T-helper 2 cell treated with Interferon-gamma antibody and Interleukin-4, amounts not matched to agents 5 μg/mL and 100 μg/mL, for 36 hours (primary cell): ENCODE measurements around the gene CCDC74A.
"Not testable (repeated sequence)": the region's sequence is repeated elsewhere in the genome, so short reads cannot be mapped to it uniquely, and the experiment has no call there.

ENCODE experiments used
- DNase-seq: peaks from one replicate; pipeline ENCODE4 v3.0.0; 2021; ENCODE audit warnings: low spot score
- H3K27ac Mint-ChIP-seq: one replicate; pipeline ENCODE4 v1.8.0; 2021; ENCODE audit warnings: mild to moderate bottlenecking, mixed read lengths
- H3K27me3 Mint-ChIP-seq: one replicate; pipeline ENCODE4 v1.8.0; 2021; ENCODE audit warnings: low read depth, mixed read lengths
- H3K36me3 Mint-ChIP-seq: one replicate; pipeline ENCODE4 v1.8.0; 2021; ENCODE audit warnings: low read depth, mixed read lengths
- H3K4me1 Mint-ChIP-seq: one replicate; pipeline ENCODE4 v1.8.0; 2021; ENCODE audit warnings: low read depth, mixed read lengths
- H3K4me3 Mint-ChIP-seq: one replicate; pipeline ENCODE4 v1.8.0; 2022; ENCODE audit warnings: mild to moderate bottlenecking, moderate library complexity, mixed read lengths
- H3K9me3 Mint-ChIP-seq: one replicate; pipeline ENCODE4 v1.8.0; 2021; ENCODE audit warnings: mixed read lengths

The CCDC74A gene

DNA sequence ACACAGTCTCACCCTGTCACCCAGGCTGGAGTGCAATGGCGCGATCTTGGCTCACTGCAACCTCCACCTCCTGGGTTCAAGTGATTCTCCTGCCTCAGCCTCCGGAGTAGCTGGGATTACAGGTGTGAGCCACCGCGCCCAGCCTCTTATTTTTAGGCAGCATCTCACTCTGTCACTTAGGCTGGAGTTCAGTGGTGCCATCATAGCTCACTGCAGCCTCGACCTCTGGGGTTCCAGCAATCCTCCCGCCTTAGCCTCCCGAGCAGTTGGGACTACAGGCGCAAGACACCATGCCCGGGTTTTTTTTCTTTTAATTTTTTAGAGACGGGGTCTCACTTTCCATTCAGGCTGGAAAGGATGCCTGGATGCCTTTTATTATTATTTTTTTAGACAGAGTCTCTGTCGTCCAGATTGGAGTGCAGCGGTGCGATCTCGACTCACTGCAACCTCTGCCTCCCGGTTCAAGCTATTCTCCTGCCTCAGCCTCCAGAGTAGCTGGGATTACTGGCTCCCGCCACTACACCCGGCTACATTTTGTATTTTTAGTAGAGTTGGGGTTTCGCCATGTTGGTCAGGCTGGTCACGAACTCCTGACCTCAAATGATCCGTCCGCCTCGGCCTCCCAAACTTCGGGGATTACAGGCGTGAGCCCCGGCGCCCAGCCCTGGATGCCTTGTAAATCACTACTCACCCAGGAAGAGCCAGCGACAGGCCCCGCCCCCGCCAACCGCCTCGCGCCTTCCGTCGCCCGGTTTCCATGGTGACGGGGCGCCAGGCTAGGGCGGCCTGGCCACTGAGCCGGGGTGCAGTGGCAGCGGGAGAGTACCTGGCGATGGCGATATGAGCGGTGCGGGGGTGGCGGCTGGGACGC, at the start of gene CCDC74A:
TSS of gene CCDC74A (plus strand) at position 758 of the 871 bp plus-strand sequence. CDS start at position 841, 83 bp downstream.
- Mint-ChIP-seq H3K4me3 (peak within 1 kb of the TSS; percentile 89), H3K27ac (peak within 1 kb of the TSS; percentile 75), H3K4me1 (peaks cover 16% of the 10 kb centered on the region)
- DNase-seq, result peak; percentile 86
- H3K9me3 Mint-ChIP-seq, H3K27me3 Mint-ChIP-seq, H3K36me3 Mint-ChIP-seq: not testable (repeated sequence)

DNA sequence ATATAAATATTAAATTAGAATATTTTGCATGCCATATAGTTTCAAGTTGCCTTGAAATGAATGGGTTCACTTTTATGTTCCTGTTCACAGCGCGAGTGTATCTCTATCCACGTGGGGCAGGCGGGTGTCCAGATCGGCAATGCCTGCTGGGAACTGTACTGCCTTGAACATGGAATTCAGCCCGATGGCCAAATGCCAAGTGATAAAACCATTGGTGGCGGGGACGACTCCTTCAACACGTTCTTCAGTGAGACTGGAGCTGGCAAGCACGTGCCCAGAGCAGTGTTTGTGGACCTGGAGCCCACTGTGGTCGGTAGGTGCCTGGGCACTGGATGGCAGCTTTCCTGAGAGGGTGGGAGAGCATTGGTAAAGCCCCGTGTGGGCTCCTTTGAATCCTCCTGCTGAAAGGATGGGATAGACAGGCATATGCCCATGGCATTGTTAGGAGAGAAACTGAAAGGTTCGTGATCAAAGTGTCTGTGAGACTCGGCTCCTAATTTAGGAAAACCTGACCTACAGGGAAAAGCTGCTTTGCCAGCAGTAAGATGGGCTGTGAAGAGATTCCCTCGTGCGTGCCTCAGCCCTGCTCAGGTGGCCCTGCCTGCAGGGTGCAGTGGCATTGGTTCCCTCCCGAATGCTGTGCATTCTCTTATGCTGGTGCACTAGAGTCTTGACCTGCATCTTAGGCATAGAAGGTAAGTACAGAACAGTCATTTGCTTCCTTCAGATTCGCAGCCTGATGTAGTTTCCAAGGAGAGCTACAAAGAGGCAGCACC, 49.4 kb upstream of the CCDC74A start:
- not testable (repeated sequence) for H3K9me3 Mint-ChIP-seq, H3K4me1 Mint-ChIP-seq, H3K4me3 Mint-ChIP-seq, H3K27me3 Mint-ChIP-seq, DNase-seq, H3K27ac Mint-ChIP-seq
- H3K36me3 Mint-ChIP-seq, result peaks cover 10% of the 10 kb centered on the region

DNA sequence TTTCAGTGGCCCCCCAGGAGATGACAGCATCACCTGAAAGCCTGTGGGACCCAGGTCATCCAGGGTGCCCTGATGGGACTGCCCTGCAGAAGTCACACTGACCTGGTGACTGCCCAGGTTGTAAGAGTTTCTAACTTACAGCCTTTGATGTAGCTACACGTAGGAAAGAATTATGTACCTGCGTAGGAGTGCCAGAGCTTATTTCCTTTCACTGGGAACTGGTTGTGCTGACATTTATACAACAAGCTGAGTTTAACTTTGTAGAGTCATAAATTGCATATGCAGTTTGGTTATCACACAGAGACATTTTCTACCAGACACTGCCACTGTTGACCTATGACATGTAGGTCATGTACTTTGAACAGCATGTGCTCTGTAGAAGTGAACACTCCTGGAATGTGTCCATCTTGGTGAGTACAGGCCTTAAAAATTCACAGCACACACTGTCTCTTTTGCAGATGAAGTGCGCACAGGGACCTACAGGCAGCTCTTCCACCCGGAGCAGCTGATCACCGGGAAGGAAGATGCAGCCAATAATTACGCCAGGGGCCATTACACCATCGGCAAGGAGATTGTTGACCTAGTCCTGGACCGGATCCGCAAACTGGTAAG, 48.7 kb upstream of the CCDC74A start:
- not testable (repeated sequence) for H3K27me3 Mint-ChIP-seq, H3K9me3 Mint-ChIP-seq, H3K4me1 Mint-ChIP-seq, DNase-seq, H3K4me3 Mint-ChIP-seq, H3K27ac Mint-ChIP-seq
- peaks cover 12% of the 10 kb centered on the region for H3K36me3 Mint-ChIP-seq

DNA sequence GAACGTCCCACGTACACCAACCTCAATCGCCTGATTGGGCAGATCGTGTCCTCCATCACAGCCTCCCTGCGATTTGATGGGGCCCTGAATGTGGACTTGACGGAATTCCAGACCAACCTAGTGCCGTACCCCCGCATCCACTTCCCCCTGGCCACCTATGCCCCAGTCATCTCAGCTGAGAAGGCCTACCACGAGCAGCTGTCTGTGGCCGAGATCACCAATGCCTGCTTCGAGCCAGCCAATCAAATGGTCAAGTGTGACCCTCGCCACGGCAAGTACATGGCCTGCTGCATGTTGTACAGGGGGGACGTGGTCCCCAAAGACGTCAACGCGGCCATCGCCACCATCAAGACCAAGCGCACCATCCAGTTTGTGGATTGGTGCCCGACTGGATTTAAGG, 47.3 kb upstream of the CCDC74A start:
- H3K27ac Mint-ChIP-seq, H3K4me3 Mint-ChIP-seq: not testable (repeated sequence)

DNA sequence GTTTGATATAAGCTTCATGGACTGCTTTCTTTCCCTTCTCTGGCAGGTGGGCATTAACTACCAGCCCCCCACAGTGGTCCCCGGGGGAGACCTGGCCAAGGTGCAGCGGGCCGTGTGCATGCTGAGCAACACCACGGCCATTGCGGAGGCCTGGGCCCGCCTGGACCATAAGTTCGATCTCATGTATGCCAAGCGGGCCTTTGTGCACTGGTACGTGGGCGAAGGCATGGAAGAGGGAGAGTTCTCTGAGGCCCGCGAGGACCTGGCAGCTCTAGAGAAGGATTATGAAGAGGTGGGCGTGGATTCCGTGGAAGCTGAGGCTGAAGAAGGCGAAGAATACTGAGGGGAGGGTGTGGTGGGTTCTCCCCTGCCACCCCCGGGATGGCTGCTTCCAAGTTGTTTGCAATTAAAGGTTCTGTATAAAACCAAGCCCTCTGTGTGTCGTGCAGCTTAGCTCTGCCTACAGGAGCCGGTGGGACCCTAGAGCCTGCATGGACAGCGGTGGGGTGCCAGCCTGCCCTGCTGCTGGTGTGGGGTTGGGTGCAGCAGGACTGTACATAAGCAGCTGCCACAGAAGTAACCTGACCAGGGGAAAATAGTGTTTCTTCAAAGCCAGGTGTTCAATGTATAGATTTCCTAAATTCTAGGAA, 45.1 kb upstream of the CCDC74A start:
- H3K27ac Mint-ChIP-seq, H3K27me3 Mint-ChIP-seq, H3K4me1 Mint-ChIP-seq, H3K9me3 Mint-ChIP-seq, DNase-seq, H3K4me3 Mint-ChIP-seq: not testable (repeated sequence)
- peaks cover 10% of the 10 kb centered on the region for H3K36me3 Mint-ChIP-seq

More for the DNA sequence above, 47.3 kb upstream of the CCDC74A start:
- H3K9me3 Mint-ChIP-seq, H3K4me1 Mint-ChIP-seq, H3K27me3 Mint-ChIP-seq, DNase-seq: not testable (repeated sequence)
- H3K36me3 Mint-ChIP-seq, result peaks cover 12% of the 10 kb centered on the region

DNA sequence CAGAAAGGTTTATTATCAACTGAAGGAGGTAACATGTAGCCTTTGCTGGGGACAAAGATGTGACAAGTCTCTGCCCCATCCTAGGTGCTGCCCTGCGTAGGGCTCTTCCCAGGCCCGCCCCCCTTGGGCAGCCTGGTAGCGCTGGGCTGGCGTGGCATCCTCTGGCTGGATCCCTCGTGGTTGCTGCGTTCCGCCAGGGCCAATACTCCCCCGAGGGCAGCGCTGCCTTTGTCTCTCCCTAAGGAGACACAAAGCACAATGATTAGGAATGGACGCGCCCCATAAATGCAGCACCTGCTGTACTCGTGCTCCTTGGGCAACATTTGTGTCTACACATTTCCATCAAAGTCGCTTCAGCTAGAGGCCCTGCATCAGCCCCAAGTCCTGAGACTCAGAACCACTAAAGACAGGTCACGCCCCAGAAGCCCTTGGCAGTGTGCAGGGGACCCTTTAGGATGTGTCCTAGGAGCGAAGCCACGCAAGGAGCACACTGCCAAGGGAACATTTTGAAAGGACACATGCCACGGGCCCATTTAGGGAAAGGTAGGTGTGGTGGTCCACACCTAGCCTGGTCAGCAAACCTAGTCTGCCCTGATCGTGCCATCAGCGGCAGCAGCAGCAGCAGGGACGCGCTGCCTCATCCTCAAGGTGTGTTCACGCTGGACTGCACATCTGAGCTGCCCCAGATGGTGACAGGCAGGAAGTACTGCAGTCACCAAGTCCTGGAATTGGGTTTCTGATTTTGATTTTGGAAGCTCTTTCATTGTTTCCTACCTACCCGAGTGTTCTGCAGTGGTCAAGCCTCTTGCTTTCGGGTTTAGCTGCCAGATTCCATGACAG, 43.5 kb upstream of the CCDC74A start:
- H3K9me3 Mint-ChIP-seq, H3K27ac Mint-ChIP-seq, H3K4me1 Mint-ChIP-seq, H3K4me3 Mint-ChIP-seq, DNase-seq, H3K27me3 Mint-ChIP-seq: not testable (repeated sequence)
- peaks cover 16% of the 10 kb centered on the region for H3K36me3 Mint-ChIP-seq

DNA sequence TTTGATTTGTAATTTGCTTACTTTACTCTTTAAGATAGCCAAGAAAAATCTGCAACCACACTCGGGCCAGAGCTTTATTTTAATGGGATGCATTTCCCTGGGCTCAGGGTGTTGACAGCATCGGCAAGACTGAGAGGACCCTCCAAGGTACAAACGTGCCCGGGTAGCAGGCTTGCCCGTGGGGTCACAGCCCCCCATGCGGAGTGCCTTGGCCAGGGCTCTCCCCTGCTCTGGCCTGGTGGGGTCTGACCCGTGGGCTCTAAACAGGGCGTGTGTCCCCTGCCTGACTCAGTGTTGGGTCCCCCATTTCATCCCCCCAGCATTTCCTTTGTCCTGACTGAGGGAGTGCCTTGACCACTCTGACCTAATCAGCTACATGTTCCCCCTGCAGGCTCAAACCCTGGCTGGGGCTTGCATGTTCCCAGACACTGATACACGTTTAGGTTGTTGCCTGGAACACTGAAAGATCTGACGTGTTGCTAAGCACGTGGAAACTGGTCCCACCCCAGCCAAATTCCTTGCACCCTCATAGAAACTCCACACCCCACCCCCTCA, 42.7 kb upstream of the CCDC74A start:
- peaks cover 16% of the 10 kb centered on the region for H3K36me3 Mint-ChIP-seq
- not testable (repeated sequence) for DNase-seq, H3K9me3 Mint-ChIP-seq, H3K4me3 Mint-ChIP-seq, H3K4me1 Mint-ChIP-seq, H3K27me3 Mint-ChIP-seq, H3K27ac Mint-ChIP-seq

DNA sequence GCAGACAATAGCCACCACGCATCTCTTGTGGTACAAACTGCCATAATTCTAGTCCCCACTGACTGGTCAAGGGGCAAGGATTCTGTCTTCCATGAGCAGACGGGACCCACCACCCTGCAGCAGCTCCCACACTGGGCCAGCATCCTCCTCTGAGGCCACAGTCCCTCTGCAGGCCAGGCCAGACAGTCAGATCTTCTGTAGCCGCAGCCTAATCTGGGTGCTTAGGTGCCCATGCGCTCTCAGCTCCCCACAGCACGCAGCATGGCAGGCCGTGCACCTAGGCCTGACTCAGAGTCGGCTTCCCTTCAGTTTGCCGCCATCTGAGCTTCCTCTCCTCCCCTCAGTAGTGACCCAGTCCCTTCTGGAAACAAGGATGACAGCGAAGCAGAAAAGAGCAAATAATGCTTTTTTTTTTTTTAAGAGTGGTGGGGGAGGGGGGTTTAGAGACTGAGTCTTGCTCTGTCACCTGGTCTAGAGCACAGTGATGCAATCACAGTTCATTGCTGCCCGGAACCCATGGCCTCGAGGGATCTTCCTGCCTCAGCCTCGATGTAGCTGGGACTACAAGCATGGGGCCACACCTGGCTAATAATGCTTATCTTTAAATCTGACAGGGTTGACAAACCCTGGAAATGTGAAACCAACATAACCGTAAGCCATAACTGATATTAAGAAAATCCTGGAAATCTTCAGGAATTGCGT, 41.3 kb upstream of the CCDC74A start:
- H3K27me3 Mint-ChIP-seq, H3K27ac Mint-ChIP-seq, H3K4me3 Mint-ChIP-seq, DNase-seq, H3K9me3 Mint-ChIP-seq: not testable (repeated sequence)
- peaks cover 16% of the 10 kb centered on the region for H3K4me1 Mint-ChIP-seq
- peaks cover 25% of the 10 kb centered on the region for H3K36me3 Mint-ChIP-seq

DNA sequence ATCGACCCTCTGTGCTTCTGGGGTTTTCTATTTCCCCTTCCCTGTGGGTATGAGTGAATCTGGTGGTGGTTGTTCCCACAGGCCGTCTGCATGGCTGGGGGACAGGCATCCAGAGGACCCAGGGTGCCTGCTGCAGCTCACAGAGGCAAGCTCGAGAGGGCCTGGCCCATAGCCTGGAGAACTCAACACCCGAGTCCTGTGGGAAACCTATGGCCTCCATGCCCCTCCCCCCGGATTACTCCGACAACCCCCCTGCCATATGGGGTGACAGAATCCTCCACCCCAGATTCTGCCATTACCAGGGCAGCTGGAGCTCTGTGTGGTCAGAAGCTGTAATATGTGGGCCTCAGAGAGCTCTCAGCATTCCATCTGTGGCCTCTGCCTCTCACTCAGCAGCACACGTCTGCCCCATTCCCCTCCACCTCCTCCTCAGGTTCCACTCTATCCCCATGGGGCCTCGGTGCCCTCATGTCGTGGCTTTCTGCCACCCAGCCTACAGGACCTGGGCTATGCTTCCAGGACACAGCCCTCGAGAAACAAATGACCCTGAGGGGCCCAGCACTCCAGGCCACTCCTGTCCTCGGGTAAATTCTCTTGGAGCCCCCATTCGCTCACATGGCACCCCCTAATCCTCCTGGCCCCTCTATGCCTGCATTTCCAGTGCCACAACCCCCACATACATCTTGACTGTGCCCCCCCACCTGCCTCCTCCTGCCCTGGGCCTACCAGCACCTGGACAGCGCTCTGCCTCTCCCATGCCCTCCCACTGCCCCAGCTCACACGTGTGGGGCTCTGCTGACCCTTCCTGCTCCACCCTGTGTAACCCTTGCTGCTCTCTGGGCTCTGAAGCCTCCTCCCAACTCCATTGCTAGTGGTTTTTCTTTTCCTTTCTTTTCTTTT, 39.1 kb upstream of the CCDC74A start:
- peaks cover 12% of the 10 kb centered on the region for H3K4me1 Mint-ChIP-seq
- no peak for DNase-seq
- H3K4me3 Mint-ChIP-seq, result no peak overlapping the region
- H3K9me3 Mint-ChIP-seq, result no peaks in the 10 kb centered on the region
- H3K27me3 Mint-ChIP-seq, result no peaks in the 10 kb centered on the region
- peak overlapping the region; percentile 34 for H3K27ac Mint-ChIP-seq
- H3K36me3 Mint-ChIP-seq, result peaks cover 21% of the 10 kb centered on the region

DNA sequence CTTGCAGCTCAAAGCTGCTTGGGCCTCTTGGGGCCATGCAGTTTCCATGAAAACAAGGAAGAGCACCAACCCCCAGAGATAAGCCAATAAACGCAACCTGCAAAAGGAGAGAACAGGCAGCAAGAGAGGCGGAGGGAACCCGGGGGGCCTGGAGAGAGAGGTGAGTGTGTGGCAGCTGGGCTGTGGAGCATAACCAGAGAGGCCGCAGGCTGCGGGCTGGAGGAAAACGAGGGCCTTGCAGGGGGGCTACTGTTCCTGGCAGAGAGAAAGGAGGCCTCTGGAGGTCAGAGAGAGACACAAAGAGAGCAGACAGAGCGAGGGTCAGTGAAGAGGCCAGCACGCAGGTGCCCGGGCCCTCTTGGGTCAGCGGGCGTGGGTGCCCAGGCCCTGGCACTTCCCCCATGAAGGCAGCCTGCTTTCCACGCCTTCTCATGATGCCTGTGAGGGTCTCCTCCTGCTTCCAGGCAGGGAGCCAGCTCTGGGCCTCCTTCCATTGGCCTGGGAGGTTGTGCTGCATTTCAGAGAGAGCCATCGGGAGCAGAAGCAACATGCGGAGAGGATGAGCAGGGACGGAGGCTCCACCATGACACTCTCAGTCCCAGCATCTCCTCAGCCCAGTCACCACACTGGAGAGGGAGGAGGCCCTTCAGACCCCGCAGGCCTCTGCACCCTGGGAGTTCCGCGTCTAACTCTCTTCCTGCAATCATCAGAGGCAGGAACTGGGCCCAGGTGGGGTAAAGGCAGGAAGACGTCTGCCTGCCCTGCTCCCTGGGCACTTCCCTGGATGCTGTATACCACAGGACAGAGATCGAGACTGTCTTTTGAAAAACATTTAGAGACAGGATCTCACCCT, 36.8 kb upstream of the CCDC74A start:
- peak overlapping the region; percentile 91 for H3K27ac Mint-ChIP-seq
- H3K27me3 Mint-ChIP-seq, H3K9me3 Mint-ChIP-seq: not testable (repeated sequence)
- H3K4me1 Mint-ChIP-seq, result peaks cover 21% of the 10 kb centered on the region
- DNase-seq, result peak; percentile 17
- peak overlapping the region; percentile 92 for H3K4me3 Mint-ChIP-seq
- H3K36me3 Mint-ChIP-seq, result peaks cover 22% of the 10 kb centered on the region

DNA sequence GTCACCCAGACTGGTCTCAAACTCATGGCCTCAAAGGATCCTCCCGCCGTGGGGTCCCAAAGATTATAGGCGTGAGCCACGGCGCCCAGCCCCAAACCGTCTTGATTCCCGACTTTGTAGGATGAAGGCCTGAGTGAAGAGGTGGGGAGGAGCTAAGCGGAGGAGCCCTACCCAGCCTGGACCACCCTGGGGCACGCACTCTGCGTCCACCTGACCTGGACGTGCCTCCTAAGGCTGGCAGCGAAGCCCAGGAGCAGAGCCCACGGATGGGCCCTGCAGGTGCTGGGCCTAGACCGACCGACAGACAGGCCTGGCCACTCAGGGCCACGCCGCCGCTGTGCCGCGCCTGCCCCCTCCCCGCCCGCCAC, 36.2 kb upstream of the CCDC74A start:
- not testable (repeated sequence) for DNase-seq, H3K9me3 Mint-ChIP-seq, H3K27me3 Mint-ChIP-seq
- Mint-ChIP-seq H3K4me1 (peaks cover 23% of the 10 kb centered on the region), H3K27ac (peak overlapping the region; percentile 91), H3K36me3 (peaks cover 24% of the 10 kb centered on the region), H3K4me3 (peak overlapping the region; percentile 92)
